WTC11 (cell line): ENCODE measurements around the gene KCNA2. TPM values are rescaled to one million over a fixed set of nuclear protein-coding genes. Genes with fewer than 3 reads are reported as not detected.

ENCODE experiments used
- ATAC-seq: fragments of 200-7000 bp; cut with Tn5 transposase; 2 replicates; pipeline ENCODE4 v1.10.0; 2021; ENCODE audit warnings: mild to moderate bottlenecking, moderate library complexity
- CTCF ChIA-PET: fragments of 300-600 bp; sonication (Branson Sonifier 250); formaldehyde crosslinking; loops from one replicate; lab custom pipeline; 2021; ENCODE audit warnings: antibody characterized with exemption; lab: Charles Lee
- POLR2A ChIA-PET: fragments of 350-600 bp; sonication (Branson Sonifier 250); formaldehyde crosslinking; loops from one replicate; lab custom pipeline; 2021; ENCODE audit warnings: antibody characterized with exemption; lab: Charles Lee
- DNase-seq: peaks from one replicate; pipeline ENCODE4 v3.0.0; 2021; ENCODE audit warnings: low spot score
- H3K27ac Mint-ChIP-seq: 2 replicates; pipeline ENCODE4 v1.8.0; 2021; ENCODE audit warnings: mixed read lengths
- H3K27me3 Mint-ChIP-seq: 2 replicates; pipeline ENCODE4 v1.8.0; 2021; ENCODE audit warnings: low read depth, mild to moderate bottlenecking, moderate library complexity, mixed read lengths
- H3K36me3 Mint-ChIP-seq: 2 replicates; pipeline ENCODE4 v1.8.0; 2021; ENCODE audit warnings: mixed read lengths
- H3K4me1 Mint-ChIP-seq: 2 replicates; pipeline ENCODE4 v1.8.0; 2022; ENCODE audit warnings: mixed read lengths
- H3K4me3 Mint-ChIP-seq: 2 replicates; pipeline ENCODE4 v1.8.0; 2021; ENCODE audit warnings: mild to moderate bottlenecking, moderate library complexity, mixed read lengths
- H3K9me3 Mint-ChIP-seq: 2 replicates; pipeline ENCODE4 v1.8.0; 2021; ENCODE audit warnings: mixed read lengths
- CBFB ChIP-seq: sonication (generic); formaldehyde crosslinking; IDR thresholded peaks from 2 replicates; pipeline ENCODE4 v1.8.1; 2022; ENCODE audit warnings: mild to moderate bottlenecking, low read depth, missing genetic modification reagents
- EMX1 ChIP-seq: fragments of 250-450 bp; sonication (Bioruptor Pico); IDR thresholded peaks from 2 replicates; pipeline ENCODE4 v1.8.0; 2021; ENCODE audit warnings: mild to moderate bottlenecking
- ETV6 ChIP-seq: sonication (generic); formaldehyde crosslinking; IDR thresholded peaks from 2 replicates; pipeline ENCODE4 v1.8.1; 2022; ENCODE audit warnings: mild to moderate bottlenecking, missing genetic modification reagents
- GABPB1 ChIP-seq: sonication (generic); formaldehyde crosslinking; IDR thresholded peaks from 2 replicates; pipeline ENCODE4 v1.8.1; 2023; ENCODE audit warnings: mild to moderate bottlenecking, missing genetic modification reagents
- NFATC4 ChIP-seq: fragments of 250-450 bp; sonication (Bioruptor Pico); IDR thresholded peaks from 2 replicates; pipeline ENCODE4 v1.9.0; 2021; ENCODE audit warnings: mild to moderate bottlenecking
- NFYB ChIP-seq: sonication (generic); formaldehyde crosslinking; conservative IDR thresholded peaks from 2 replicates; pipeline ENCODE4 v1.8.0; 2022; ENCODE audit warnings: low read depth, missing genetic modification reagents
- NR2C2 ChIP-seq: sonication (generic); formaldehyde crosslinking; IDR thresholded peaks from 2 replicates; pipeline ENCODE4 v1.8.0; 2022; ENCODE audit warnings: mild to moderate bottlenecking, missing genetic modification reagents
- PRRX2 ChIP-seq: fragments of 250-450 bp; sonication (Bioruptor Pico); IDR thresholded peaks from 2 replicates; pipeline ENCODE4 v1.8.0; 2021; ENCODE audit warnings: mild to moderate bottlenecking
- RELA ChIP-seq: sonication (generic); formaldehyde crosslinking; IDR thresholded peaks from 2 replicates; pipeline ENCODE4 v1.8.1; 2022; ENCODE audit warnings: missing genetic modification reagents, mild to moderate bottlenecking, borderline replicate concordance
- TCF7 ChIP-seq: sonication (generic); formaldehyde crosslinking; IDR thresholded peaks from 2 replicates; pipeline ENCODE4 v1.8.0; 2022; ENCODE audit warnings: mild to moderate bottlenecking, low read depth, missing genetic modification reagents, moderate library complexity
- TP53 ChIP-seq: sonication (generic); formaldehyde crosslinking; IDR thresholded peaks from 2 replicates; pipeline ENCODE4 v1.8.1; 2023; ENCODE audit warnings: mild to moderate bottlenecking, missing genetic modification reagents
- ZNF396 ChIP-seq: fragments of 250-450 bp; sonication (Bioruptor Pico); IDR thresholded peaks from 2 replicates; pipeline ENCODE4 v1.8.0; 2021; ENCODE audit warnings: mild to moderate bottlenecking, moderate library complexity, borderline replicate concordance
- total RNA-seq: library from RNA; stranded (reverse); gene quantifications from 3 replicates; pipeline ENCODE4 v1.2.3, GENCODE V29; 2021
- TF ChIP-seq, protein P1 (sequence below): sonication (generic); formaldehyde crosslinking; IDR thresholded peaks from 2 replicates; pipeline ENCODE4 v1.8.0; 2022; ENCODE audit warnings: mild to moderate bottlenecking, missing genetic modification reagents
- TF ChIP-seq, protein P2 (sequence below): fragments of 250-450 bp; sonication (Bioruptor Pico); IDR thresholded peaks from 2 replicates; pipeline ENCODE4 v1.9.0; 2021; ENCODE audit warnings: mild to moderate bottlenecking
- TF ChIP-seq, protein P3 (sequence below): sonication (generic); formaldehyde crosslinking; IDR thresholded peaks from 2 replicates; pipeline ENCODE4 v1.8.0; 2023; ENCODE audit warnings: mild to moderate bottlenecking, missing genetic modification reagents
- TF ChIP-seq, protein P4 (sequence below): fragments of 250-450 bp; sonication (Bioruptor Pico); IDR thresholded peaks from 2 replicates; pipeline ENCODE4 v2.1.2; 2022; ENCODE audit warnings: mild to moderate bottlenecking, moderate library complexity
- TF ChIP-seq, protein P5 (sequence below): sonication (generic); formaldehyde crosslinking; IDR thresholded peaks from 2 replicates; pipeline ENCODE4 v1.8.1; 2023; ENCODE audit warnings: mild to moderate bottlenecking, missing genetic modification reagents
- TF ChIP-seq, protein P6 (sequence below): sonication (generic); formaldehyde crosslinking; IDR thresholded peaks from 2 replicates; pipeline ENCODE4 v1.8.1; 2023; ENCODE audit warnings: mild to moderate bottlenecking, moderate library complexity, missing genetic modification reagents
- TF ChIP-seq, protein P7 (sequence below): sonication (generic); formaldehyde crosslinking; conservative IDR thresholded peaks from 2 replicates; pipeline ENCODE4 v1.8.1; 2022; ENCODE audit warnings: mild to moderate bottlenecking, missing genetic modification reagents
- TF ChIP-seq, protein P8 (sequence below): fragments of 250-450 bp; sonication (Bioruptor Pico); IDR thresholded peaks from 2 replicates; pipeline ENCODE4 v1.9.0; 2021; ENCODE audit warnings: mild to moderate bottlenecking
- TF ChIP-seq, protein P9 (sequence below): sonication (generic); formaldehyde crosslinking; IDR thresholded peaks from 2 replicates; pipeline ENCODE4 v1.8.0; 2022; ENCODE audit warnings: mild to moderate bottlenecking, missing genetic modification reagents
- TF ChIP-seq, protein P10 (sequence below): sonication (generic); formaldehyde crosslinking; IDR thresholded peaks from 2 replicates; pipeline ENCODE4 v1.8.1; 2022; ENCODE audit warnings: low read depth, missing genetic modification reagents, borderline replicate concordance

KCNA2 gene
- total RNA-seq, 1 experiment from 2014 or later, result 0.50 TPM

DNA sequence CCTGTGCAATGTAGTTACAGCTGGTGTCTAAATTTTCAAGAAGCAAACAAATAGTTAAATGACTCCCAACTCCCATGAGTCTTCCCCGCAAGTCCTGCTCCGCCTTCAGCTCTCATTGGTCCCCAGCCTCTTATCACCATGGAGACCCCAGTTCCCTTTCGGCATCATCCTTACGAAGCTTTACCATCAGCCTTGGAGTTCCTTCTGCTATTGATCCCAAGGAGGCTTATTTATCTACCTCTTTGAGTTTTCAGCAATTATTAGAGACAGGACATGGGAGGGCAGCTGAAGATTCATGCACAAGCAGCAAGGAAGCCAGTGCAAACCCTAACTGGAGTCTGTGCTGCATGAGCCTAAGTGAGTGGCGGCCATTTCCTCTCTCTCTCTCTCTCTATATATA is 12.3 kb downstream of the KCNA2 start:
- H3K27me3 Mint-ChIP-seq, result peaks cover 18% of the 10 kb centered on the region
- no peaks in the 10 kb centered on the region for H3K4me1 Mint-ChIP-seq
- H3K36me3 Mint-ChIP-seq, result no peaks in the 10 kb centered on the region
- TF ChIP-seq TCF7 (CRISPR knock-in tag) (no peak), TP53 (no peak), CBFB (CRISPR knock-in tag) (no peak), ETV6 (CRISPR knock-in tag) (no peak), ZNF396 (CRISPR knock-in tag) (no peak), GABPB1 (CRISPR knock-in tag) (no peak), EMX1 (CRISPR knock-in tag) (no peak)
- TF ChIP-seq, protein P1, sequence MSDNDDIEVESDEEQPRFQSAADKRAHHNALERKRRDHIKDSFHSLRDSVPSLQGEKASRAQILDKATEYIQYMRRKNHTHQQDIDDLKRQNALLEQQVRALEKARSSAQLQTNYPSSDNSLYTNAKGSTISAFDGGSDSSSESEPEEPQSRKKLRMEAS (CRISPR knock-in tag), result no peak
- TF ChIP-seq, protein P2, sequence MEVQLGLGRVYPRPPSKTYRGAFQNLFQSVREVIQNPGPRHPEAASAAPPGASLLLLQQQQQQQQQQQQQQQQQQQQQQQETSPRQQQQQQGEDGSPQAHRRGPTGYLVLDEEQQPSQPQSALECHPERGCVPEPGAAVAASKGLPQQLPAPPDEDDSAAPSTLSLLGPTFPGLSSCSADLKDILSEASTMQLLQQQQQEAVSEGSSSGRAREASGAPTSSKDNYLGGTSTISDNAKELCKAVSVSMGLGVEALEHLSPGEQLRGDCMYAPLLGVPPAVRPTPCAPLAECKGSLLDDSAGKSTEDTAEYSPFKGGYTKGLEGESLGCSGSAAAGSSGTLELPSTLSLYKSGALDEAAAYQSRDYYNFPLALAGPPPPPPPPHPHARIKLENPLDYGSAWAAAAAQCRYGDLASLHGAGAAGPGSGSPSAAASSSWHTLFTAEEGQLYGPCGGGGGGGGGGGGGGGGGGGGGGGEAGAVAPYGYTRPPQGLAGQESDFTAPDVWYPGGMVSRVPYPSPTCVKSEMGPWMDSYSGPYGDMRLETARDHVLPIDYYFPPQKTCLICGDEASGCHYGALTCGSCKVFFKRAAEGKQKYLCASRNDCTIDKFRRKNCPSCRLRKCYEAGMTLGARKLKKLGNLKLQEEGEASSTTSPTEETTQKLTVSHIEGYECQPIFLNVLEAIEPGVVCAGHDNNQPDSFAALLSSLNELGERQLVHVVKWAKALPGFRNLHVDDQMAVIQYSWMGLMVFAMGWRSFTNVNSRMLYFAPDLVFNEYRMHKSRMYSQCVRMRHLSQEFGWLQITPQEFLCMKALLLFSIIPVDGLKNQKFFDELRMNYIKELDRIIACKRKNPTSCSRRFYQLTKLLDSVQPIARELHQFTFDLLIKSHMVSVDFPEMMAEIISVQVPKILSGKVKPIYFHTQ (CRISPR knock-in tag), result no peak
- TF ChIP-seq, protein P3, sequence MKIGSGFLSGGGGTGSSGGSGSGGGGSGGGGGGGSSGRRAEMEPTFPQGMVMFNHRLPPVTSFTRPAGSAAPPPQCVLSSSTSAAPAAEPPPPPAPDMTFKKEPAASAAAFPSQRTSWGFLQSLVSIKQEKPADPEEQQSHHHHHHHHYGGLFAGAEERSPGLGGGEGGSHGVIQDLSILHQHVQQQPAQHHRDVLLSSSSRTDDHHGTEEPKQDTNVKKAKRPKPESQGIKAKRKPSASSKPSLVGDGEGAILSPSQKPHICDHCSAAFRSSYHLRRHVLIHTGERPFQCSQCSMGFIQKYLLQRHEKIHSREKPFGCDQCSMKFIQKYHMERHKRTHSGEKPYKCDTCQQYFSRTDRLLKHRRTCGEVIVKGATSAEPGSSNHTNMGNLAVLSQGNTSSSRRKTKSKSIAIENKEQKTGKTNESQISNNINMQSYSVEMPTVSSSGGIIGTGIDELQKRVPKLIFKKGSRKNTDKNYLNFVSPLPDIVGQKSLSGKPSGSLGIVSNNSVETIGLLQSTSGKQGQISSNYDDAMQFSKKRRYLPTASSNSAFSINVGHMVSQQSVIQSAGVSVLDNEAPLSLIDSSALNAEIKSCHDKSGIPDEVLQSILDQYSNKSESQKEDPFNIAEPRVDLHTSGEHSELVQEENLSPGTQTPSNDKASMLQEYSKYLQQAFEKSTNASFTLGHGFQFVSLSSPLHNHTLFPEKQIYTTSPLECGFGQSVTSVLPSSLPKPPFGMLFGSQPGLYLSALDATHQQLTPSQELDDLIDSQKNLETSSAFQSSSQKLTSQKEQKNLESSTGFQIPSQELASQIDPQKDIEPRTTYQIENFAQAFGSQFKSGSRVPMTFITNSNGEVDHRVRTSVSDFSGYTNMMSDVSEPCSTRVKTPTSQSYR (CRISPR knock-in tag), result no peak
- TF ChIP-seq, protein P4, sequence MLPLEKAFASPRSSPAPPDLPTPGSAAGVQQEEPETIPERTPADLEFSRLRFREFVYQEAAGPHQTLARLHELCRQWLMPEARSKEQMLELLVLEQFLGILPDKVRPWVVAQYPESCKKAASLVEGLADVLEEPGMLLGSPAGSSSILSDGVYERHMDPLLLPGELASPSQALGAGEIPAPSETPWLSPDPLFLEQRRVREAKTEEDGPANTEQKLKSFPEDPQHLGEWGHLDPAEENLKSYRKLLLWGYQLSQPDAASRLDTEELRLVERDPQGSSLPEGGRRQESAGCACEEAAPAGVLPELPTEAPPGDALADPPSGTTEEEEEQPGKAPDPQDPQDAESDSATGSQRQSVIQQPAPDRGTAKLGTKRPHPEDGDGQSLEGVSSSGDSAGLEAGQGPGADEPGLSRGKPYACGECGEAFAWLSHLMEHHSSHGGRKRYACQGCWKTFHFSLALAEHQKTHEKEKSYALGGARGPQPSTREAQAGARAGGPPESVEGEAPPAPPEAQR (CRISPR knock-in tag), result no peak
- TF ChIP-seq, protein P5, sequence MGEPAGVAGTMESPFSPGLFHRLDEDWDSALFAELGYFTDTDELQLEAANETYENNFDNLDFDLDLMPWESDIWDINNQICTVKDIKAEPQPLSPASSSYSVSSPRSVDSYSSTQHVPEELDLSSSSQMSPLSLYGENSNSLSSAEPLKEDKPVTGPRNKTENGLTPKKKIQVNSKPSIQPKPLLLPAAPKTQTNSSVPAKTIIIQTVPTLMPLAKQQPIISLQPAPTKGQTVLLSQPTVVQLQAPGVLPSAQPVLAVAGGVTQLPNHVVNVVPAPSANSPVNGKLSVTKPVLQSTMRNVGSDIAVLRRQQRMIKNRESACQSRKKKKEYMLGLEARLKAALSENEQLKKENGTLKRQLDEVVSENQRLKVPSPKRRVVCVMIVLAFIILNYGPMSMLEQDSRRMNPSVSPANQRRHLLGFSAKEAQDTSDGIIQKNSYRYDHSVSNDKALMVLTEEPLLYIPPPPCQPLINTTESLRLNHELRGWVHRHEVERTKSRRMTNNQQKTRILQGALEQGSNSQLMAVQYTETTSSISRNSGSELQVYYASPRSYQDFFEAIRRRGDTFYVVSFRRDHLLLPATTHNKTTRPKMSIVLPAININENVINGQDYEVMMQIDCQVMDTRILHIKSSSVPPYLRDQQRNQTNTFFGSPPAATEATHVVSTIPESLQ (CRISPR knock-in tag), result no peak
- TF ChIP-seq, protein P6, sequence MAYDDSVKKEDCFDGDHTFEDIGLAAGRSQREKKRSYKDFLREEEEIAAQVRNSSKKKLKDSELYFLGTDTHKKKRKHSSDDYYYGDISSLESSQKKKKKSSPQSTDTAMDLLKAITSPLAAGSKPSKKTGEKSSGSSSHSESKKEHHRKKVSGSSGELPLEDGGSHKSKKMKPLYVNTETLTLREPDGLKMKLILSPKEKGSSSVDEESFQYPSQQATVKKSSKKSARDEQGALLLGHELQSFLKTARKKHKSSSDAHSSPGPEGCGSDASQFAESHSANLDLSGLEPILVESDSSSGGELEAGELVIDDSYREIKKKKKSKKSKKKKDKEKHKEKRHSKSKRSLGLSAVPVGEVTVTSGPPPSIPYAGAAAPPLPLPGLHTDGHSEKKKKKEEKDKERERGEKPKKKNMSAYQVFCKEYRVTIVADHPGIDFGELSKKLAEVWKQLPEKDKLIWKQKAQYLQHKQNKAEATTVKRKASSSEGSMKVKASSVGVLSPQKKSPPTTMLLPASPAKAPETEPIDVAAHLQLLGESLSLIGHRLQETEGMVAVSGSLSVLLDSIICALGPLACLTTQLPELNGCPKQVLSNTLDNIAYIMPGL (CRISPR knock-in tag), result no peak
- no peak for DNase-seq
- H3K4me3 Mint-ChIP-seq, result no peak overlapping the region
- ChIA-PET POLR2A (no interaction called here), CTCF (interaction anchor here (1.0 to 2.2 kb wide), 4 partner anchors 12 to 98 kb away, joined by 4 to 6 read pairs (median 6); partner anchors contain the start of gene KCNA2)
- no peak for ATAC-seq
- H3K27ac Mint-ChIP-seq, result no peak overlapping the region
- no peaks in the 10 kb centered on the region for H3K9me3 Mint-ChIP-seq

DNA sequence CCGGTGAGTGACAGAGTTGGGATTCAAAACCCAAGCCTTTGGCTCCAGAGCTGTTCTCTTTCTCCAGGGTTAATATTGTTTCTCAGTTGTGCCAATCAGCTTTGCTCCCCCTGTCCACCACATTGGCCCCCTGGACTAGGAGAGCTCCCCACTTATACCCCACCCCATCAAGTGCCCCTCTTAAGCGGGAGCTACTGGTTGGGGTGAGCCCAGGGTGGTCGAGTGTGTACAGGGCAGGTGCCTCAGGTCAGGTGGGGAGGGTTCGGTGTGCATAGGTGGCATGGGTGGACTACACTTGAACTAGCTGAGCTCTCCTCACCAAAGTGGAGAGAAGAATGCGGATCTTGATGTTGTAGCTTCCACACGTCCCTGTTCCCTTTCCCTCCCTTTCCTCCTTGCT is 14.2 kb downstream of the KCNA2 start:
- H3K4me1 Mint-ChIP-seq, result no peaks in the 10 kb centered on the region
- no peak overlapping the region for H3K27ac Mint-ChIP-seq
- no peaks in the 10 kb centered on the region for H3K36me3 Mint-ChIP-seq
- no peak overlapping the region for H3K4me3 Mint-ChIP-seq
- ATAC-seq, result no peak
- H3K27me3 Mint-ChIP-seq, result peaks cover 23% of the 10 kb centered on the region
- ChIA-PET POLR2A (no interaction called here), CTCF (interaction anchor here (1.2 kb wide), 1 partner anchor 36 kb away, joined by 4 read pairs; no protein-coding TSS in a partner anchor)
- DNase-seq, result no peak
- H3K9me3 Mint-ChIP-seq, result no peaks in the 10 kb centered on the region
- no peak for TF ChIP-seq NR2C2 (CRISPR knock-in tag)
- TF ChIP-seq, protein P7, sequence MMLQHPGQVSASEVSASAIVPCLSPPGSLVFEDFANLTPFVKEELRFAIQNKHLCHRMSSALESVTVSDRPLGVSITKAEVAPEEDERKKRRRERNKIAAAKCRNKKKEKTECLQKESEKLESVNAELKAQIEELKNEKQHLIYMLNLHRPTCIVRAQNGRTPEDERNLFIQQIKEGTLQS (CRISPR knock-in tag), result no peak
- TF ChIP-seq, protein P8, sequence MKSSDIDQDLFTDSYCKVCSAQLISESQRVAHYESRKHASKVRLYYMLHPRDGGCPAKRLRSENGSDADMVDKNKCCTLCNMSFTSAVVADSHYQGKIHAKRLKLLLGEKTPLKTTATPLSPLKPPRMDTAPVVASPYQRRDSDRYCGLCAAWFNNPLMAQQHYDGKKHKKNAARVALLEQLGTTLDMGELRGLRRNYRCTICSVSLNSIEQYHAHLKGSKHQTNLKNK (CRISPR knock-in tag), result no peak
- TF ChIP-seq, protein P9, sequence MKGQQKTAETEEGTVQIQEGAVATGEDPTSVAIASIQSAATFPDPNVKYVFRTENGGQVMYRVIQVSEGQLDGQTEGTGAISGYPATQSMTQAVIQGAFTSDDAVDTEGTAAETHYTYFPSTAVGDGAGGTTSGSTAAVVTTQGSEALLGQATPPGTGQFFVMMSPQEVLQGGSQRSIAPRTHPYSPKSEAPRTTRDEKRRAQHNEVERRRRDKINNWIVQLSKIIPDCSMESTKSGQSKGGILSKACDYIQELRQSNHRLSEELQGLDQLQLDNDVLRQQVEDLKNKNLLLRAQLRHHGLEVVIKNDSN, result no peak
- no peak for TF ChIP-seq NFATC4 (CRISPR knock-in tag)
- TF ChIP-seq, protein P10, sequence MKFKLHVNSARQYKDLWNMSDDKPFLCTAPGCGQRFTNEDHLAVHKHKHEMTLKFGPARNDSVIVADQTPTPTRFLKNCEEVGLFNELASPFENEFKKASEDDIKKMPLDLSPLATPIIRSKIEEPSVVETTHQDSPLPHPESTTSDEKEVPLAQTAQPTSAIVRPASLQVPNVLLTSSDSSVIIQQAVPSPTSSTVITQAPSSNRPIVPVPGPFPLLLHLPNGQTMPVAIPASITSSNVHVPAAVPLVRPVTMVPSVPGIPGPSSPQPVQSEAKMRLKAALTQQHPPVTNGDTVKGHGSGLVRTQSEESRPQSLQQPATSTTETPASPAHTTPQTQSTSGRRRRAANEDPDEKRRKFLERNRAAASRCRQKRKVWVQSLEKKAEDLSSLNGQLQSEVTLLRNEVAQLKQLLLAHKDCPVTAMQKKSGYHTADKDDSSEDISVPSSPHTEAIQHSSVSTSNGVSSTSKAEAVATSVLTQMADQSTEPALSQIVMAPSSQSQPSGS (CRISPR knock-in tag), result no peak
- no peak for TF ChIP-seq TCF7 (CRISPR knock-in tag)
- no peak for TF ChIP-seq PRRX2 (CRISPR knock-in tag)
- TF ChIP-seq NFYB (CRISPR knock-in tag), result no peak
- TF ChIP-seq RELA, result no peak
